Progenitor cell of endocrine pancreas (in vitro differentiated cells): Measurements from ENCODE around the gene FUBP3. TPM values are rescaled to one million over a fixed set of nuclear protein-coding genes. Genes with fewer than 3 reads are reported as not detected.

Experiments
- DNase-seq: peaks from one replicate; pipeline ENCODE4 v3.0.0; 2021; ENCODE audit warnings: low spot score; ENCODE audit not compliant: unreplicated experiment
- H3K27ac Mint-ChIP-seq: 2 replicates; pipeline ENCODE4 v1.8.0; 2021; ENCODE audit warnings: mild to moderate bottlenecking, moderate library complexity, mixed read lengths
- H3K27me3 Mint-ChIP-seq: 2 replicates; pipeline ENCODE4 v1.8.0; 2021; ENCODE audit warnings: mixed read lengths
- H3K36me3 Mint-ChIP-seq: 2 replicates; pipeline ENCODE4 v1.8.0; 2022; ENCODE audit warnings: mixed read lengths; ENCODE audit not compliant: insufficient read depth
- H3K4me1 Mint-ChIP-seq: 2 replicates; pipeline ENCODE4 v1.8.0; 2021; ENCODE audit warnings: low read depth, mixed read lengths
- H3K4me3 Mint-ChIP-seq: 2 replicates; pipeline ENCODE4 v1.8.0; 2021; ENCODE audit warnings: low read depth, mild to moderate bottlenecking, moderate library complexity, mixed read lengths
- H3K9me3 Mint-ChIP-seq: 2 replicates; pipeline ENCODE4 v1.8.0; 2021; ENCODE audit warnings: low read depth, mixed read lengths
- CTCF ChIP-seq: fragments of 200-600 bp; sonication (generic); IDR thresholded peaks from one replicate; pipeline ENCODE4 v1.5.0; 2021; ENCODE audit warnings: antibody characterized with exemption, mild to moderate bottlenecking; ENCODE audit not compliant: unreplicated experiment
- microRNA-seq: library from miRNA; unstranded; fragments of <30 nt; microRNA quantifications from one replicate; pipeline ENCODE4 v1.1.0, GENCODE V29; 2020; ENCODE audit warnings: borderline number of aligned reads; ENCODE audit not compliant: unreplicated experiment
- total RNA-seq: library from RNA; stranded (reverse); gene quantifications from 2 replicates; pipeline ENCODE4 v1.2.1, GENCODE V29; 2021

The FUBP3 gene
- total RNA-seq, 1 donor from 2014 or later = 68.9 TPM

DNA sequence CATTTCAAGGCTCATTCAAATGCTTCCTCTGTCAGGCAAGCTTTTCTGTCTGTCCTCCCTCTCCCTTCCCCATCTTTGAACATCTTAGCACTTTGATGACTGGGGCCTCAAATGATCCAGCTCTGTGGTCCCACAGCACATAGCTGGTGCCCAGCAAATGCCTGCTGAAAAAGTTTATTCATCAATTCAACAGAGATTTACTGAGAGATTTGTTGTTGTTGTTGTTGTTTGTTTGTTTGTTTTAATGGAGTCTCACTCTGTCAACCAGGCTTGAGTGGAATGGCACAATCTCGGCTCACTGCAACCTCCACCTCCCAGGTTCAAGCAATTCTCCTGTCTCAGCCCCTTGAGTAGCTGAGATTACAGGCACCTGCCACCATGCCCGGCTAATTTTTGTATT lies 108.2 kb downstream of the FUBP3 start:
- Mint-ChIP-seq H3K27ac (no peak overlapping the region), H3K36me3 (no peaks in the 10 kb centered on the region), H3K9me3 (no peaks in the 10 kb centered on the region), H3K4me1 (peaks cover 10% of the 10 kb centered on the region), H3K4me3 (no peak overlapping the region), H3K27me3 (peaks cover 8% of the 10 kb centered on the region)
- no peak for TF ChIP-seq CTCF
- no peak for DNase-seq

Small RNA genes lying within 50 kb of the gene (microRNA-seq; reads per million reads assigned to microRNA genes)
- not detected for gene MIR6856

Other genes starting within 250 kb of the FUBP3 start
- 6.5 and 7.7 TPM in 2 replicates for gene ASS1, start 134.6 kb upstream of the FUBP3 start, total RNA-seq
- not detected in 2 replicates for gene PRDM12, start 85.0 kb downstream of the FUBP3 start, total RNA-seq
- 45.9 and 46.5 TPM in 2 replicates for gene EXOSC2, start 114.2 kb downstream of the FUBP3 start, total RNA-seq